ENCODE data around the gene CPM. TPM values are rescaled to one million over a fixed set of nuclear protein-coding genes. Genes with fewer than 3 reads are reported as not detected.

Gene CPM
- polyA plus RNA-seq, 1 donor (not counting 4 experiments of a cell fraction or from before 2014, with no cell fraction given), result 2.5 TPM

DNA sequence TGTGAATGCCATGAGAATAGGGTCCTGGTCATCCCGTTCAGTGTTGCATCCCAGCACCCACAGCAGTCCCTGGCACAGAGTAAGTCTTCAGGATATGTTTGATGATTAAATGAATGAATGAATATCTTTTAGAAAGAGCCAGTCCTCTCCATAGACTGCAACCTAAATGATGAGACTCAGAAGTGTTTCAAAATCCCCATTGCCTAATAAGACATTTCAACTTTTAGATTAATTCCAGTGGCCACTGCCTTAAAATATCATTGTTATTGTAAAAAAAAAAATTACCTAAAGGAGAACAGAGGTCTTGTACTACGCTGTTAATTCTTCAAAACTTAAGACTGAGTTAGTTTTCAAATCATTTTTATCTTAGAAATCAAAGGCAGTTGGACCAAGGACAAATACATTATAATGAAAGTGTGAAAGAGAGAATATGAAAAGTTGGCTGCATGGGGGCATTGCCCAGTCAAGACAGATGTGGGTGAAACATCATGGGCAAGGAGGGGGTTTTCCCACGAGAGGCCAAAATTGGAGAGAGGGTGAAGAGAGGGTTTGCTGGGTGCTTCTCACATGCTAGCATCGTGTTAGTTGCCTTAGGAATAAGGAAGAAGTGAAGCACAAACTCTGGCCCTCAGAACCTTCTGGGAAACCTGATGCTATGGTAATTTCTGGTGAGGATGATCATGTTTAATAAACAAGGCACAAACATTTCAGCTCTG, 26.3 kb upstream of the CPM start:
- H3K9me1 ChIP-seq (ENCODE audit: control insufficient read depth, extremely low read depth, insufficient read depth, low read length), result no peaks in the 10 kb centered on the region
- no peak for TF ChIP-seq EZH2 (IDR thresholded peaks at IDR 0.05; ENCODE audit: low read length)
- no peak for TF ChIP-seq CTCF (optimal IDR thresholded peaks at IDR 0.05 in 1 of 3, IDR thresholded peaks at IDR 0.05 in 1 of 3, conservative IDR thresholded peaks at IDR 0.05 in 1 of 3; ENCODE audit: extremely low read depth in 1 of 3, insufficient read depth in 2 of 3, low read length in 3 of 3)
- dilution Hi-C loops (cut with MboI; ENCODE audit: extremely low pct_ligation_motif_present, low sequenced_read_pairs), result no loop called here
- H2AFZ ChIP-seq (ENCODE audit: control insufficient read depth, low read length), result no peak overlapping the region
- H3K9me3 ChIP-seq (ENCODE audit: control insufficient read depth, low read depth, low read length), result no peaks in the 10 kb centered on the region
- H3K27ac ChIP-seq (ENCODE audit: control insufficient read depth, insufficient read depth, low read length), result no peak overlapping the region
- H3K4me2 ChIP-seq (ENCODE audit: control insufficient read depth, extremely low read depth, insufficient read depth, low read depth, low read length), result no peak overlapping the region
- no peak overlapping the region for H3K9ac ChIP-seq (ENCODE audit: control insufficient read depth, extremely low read depth, insufficient read depth, low read length)
- no peaks in the 10 kb centered on the region for H4K20me1 ChIP-seq (ENCODE audit: control insufficient read depth, extremely low read depth, insufficient read depth, low read length)
- H3K79me2 ChIP-seq (ENCODE audit: control insufficient read depth, insufficient read depth, low read length), result no peaks in the 10 kb centered on the region
- no peak for FAIRE-seq
- H3K4me1 ChIP-seq (ENCODE audit: control insufficient read depth, extremely low read depth, insufficient read depth, low read length), result no peaks in the 10 kb centered on the region
- H3K36me3 ChIP-seq (ENCODE audit: control insufficient read depth in 2 of 2, extremely low read depth in 1 of 2, insufficient read depth in 2 of 2, low read length in 2 of 2), result no peaks in the 10 kb centered on the region
- H3K27me3 ChIP-seq (ENCODE audit: control insufficient read depth, extremely low read depth, insufficient read depth, low read length), result no peaks in the 10 kb centered on the region
- DNase-seq (ENCODE audit: low read depth, low spot score), result no peak
- H3K4me3 ChIP-seq (ENCODE audit: control insufficient read depth in 2 of 3, extremely low read depth in 1 of 3, insufficient read depth in 2 of 3, low read depth in 1 of 3, low read length in 3 of 3), result no peak overlapping the region

DNA sequence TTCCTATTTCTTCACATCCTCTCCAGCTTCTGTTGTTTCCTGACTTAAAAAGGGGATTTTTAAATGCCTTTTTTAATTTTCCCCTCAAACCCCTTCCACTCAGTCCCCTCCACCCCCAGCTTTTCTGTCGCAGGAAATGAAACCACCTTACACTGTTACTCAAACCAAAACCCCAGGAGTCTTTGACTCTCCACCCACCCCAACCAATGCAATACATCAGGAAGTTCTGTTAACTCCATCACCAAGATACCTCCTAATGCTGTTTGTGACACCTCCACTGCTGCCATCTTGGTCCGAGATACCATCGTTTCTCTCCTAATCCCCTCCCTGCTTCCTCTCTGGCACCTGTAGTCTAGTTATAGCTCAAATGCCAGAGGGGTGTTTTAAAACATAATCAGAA, 25.4 kb upstream of the CPM start:
- no peak overlapping the region for H2AFZ ChIP-seq (ENCODE audit: control insufficient read depth, low read length)
- dilution Hi-C loops (cut with MboI; ENCODE audit: extremely low pct_ligation_motif_present, low sequenced_read_pairs), result no loop called here
- no peak overlapping the region for H3K27ac ChIP-seq (ENCODE audit: control insufficient read depth, insufficient read depth, low read length)
- DNase-seq (ENCODE audit: low read depth, low spot score) (no peak), FAIRE-seq (no peak)
- no peaks in the 10 kb centered on the region for H3K27me3 ChIP-seq (ENCODE audit: control insufficient read depth, extremely low read depth, insufficient read depth, low read length)
- no peaks in the 10 kb centered on the region for H3K36me3 ChIP-seq (ENCODE audit: control insufficient read depth in 2 of 2, extremely low read depth in 1 of 2, insufficient read depth in 2 of 2, low read length in 2 of 2)
- TF ChIP-seq CTCF (optimal IDR thresholded peaks at IDR 0.05 in 1 of 3, IDR thresholded peaks at IDR 0.05 in 1 of 3, conservative IDR thresholded peaks at IDR 0.05 in 1 of 3; ENCODE audit: extremely low read depth in 1 of 3, insufficient read depth in 2 of 3, low read length in 3 of 3) (no peak), EZH2 (IDR thresholded peaks at IDR 0.05; ENCODE audit: low read length) (no peak)
- no peaks in the 10 kb centered on the region for H3K79me2 ChIP-seq (ENCODE audit: control insufficient read depth, insufficient read depth, low read length)
- H3K9me1 ChIP-seq (ENCODE audit: control insufficient read depth, extremely low read depth, insufficient read depth, low read length), result no peaks in the 10 kb centered on the region
- no peak overlapping the region for H3K4me2 ChIP-seq (ENCODE audit: control insufficient read depth, extremely low read depth, insufficient read depth, low read depth, low read length)
- H4K20me1 ChIP-seq (ENCODE audit: control insufficient read depth, extremely low read depth, insufficient read depth, low read length), result no peaks in the 10 kb centered on the region
- no peaks in the 10 kb centered on the region for H3K9me3 ChIP-seq (ENCODE audit: control insufficient read depth, low read depth, low read length)
- H3K9ac ChIP-seq (ENCODE audit: control insufficient read depth, extremely low read depth, insufficient read depth, low read length), result no peak overlapping the region
- H3K4me3 ChIP-seq (ENCODE audit: control insufficient read depth in 2 of 3, extremely low read depth in 1 of 3, insufficient read depth in 2 of 3, low read depth in 1 of 3, low read length in 3 of 3), result no peak overlapping the region
- H3K4me1 ChIP-seq (ENCODE audit: control insufficient read depth, extremely low read depth, insufficient read depth, low read length), result no peaks in the 10 kb centered on the region

Measured in keratinocyte (primary cell).